GM23338 (cell line): ENCODE data around the gene THSD7A. TPM values are rescaled to one million over a fixed set of nuclear protein-coding genes. Genes with fewer than 3 reads are reported as not detected.

ENCODE experiments used
- ATAC-seq: fragments of 200-7000 bp; cut with Tn5 transposase; 3 replicates; pipeline ENCODE4 v1.9.1; 2020
- DNase-seq: peaks from one replicate; pipeline ENCODE4 v3.0.0-alpha.2; 2015; ENCODE audit warnings: low spot score
- H2AFZ ChIP-seq: fragments of 200-600 bp; sonication (generic); 2 replicates; pipeline ENCODE4 v1.8.0; 2016; ENCODE audit warnings: antibody characterized with exemption, mild to moderate bottlenecking, moderate library complexity
- H3F3A ChIP-seq: fragments of 200-600 bp; sonication (generic); replicated peaks from 2 replicates; pipeline ENCODE4 v1.8.0; 2017; ENCODE audit warnings: antibody characterized with exemption, mixed run types, low read depth
- H3K27ac ChIP-seq: fragments of 200-600 bp; sonication (generic); 2 replicates; pipeline ENCODE4 v1.6.1; 2016; ENCODE audit warnings: low read depth
- H3K27me3 ChIP-seq: fragments of 200-600 bp; sonication (generic); 2 replicates; pipeline ENCODE4 v1.8.0; 2016; ENCODE audit warnings: mild to moderate bottlenecking, mixed run types, moderate library complexity; ENCODE audit not compliant: insufficient read depth
- H3K36me3 ChIP-seq: fragments of 200-600 bp; sonication (generic); 2 replicates; pipeline ENCODE4 v1.8.0; 2016; ENCODE audit warnings: mild to moderate bottlenecking; ENCODE audit not compliant: insufficient read depth
- H3K4me1 ChIP-seq: fragments of 200-600 bp; sonication (generic); 2 replicates; pipeline ENCODE4 v1.8.0; 2016; ENCODE audit warnings: mild to moderate bottlenecking, moderate library complexity; ENCODE audit not compliant: insufficient read depth
- H3K4me2 ChIP-seq: fragments of 200-600 bp; sonication (generic); 2 replicates; pipeline ENCODE4 v1.7.1; 2017; ENCODE audit warnings: mixed run types
- H3K4me3 ChIP-seq: fragments of 200-600 bp; sonication (generic); 2 replicates; pipeline ENCODE4 v1.6.1; 2016; ENCODE audit warnings: mixed run types
- H3K79me2 ChIP-seq: fragments of 200-600 bp; sonication (generic); replicated peaks from 2 replicates; pipeline ENCODE4 v1.8.0; 2017; ENCODE audit warnings: mild to moderate bottlenecking; ENCODE audit not compliant: insufficient read depth
- H3K9me2 ChIP-seq: fragments of 200-600 bp; sonication (generic); 2 replicates; pipeline ENCODE4 v1.8.0; 2017; ENCODE audit not compliant: insufficient read depth
- H4K20me1 ChIP-seq: fragments of 200-600 bp; sonication (generic); replicated peaks from 2 replicates; pipeline ENCODE4 v1.8.0; 2017; ENCODE audit warnings: mild to moderate bottlenecking; ENCODE audit not compliant: insufficient read depth
- H3K27ac Mint-ChIP-seq: 2 replicates; pipeline ENCODE4 v1.8.0; 2020; ENCODE audit warnings: inconsistent platforms, mild to moderate bottlenecking, moderate library complexity, mixed read lengths
- H3K27me3 Mint-ChIP-seq: 3 replicates; pipeline ENCODE4 v1.8.0; 2022; ENCODE audit warnings: low read depth, mild to moderate bottlenecking, moderate library complexity, mixed read lengths, inconsistent platforms; ENCODE audit not compliant: insufficient read depth, poor library complexity
- H3K36me3 Mint-ChIP-seq: 3 replicates; pipeline ENCODE4 v1.8.0; 2021; ENCODE audit warnings: low read depth, mild to moderate bottlenecking, inconsistent platforms, moderate library complexity, mixed read lengths
- H3K4me1 Mint-ChIP-seq: 3 replicates; pipeline ENCODE4 v1.8.0; 2020; ENCODE audit warnings: mild to moderate bottlenecking, inconsistent platforms, mixed read lengths
- H3K4me3 Mint-ChIP-seq: 3 replicates; pipeline ENCODE4 v1.8.0; 2021; ENCODE audit warnings: moderate library complexity, mild to moderate bottlenecking, inconsistent platforms, mixed read lengths
- H3K9me3 Mint-ChIP-seq: 3 replicates; pipeline ENCODE4 v1.8.0; 2020; ENCODE audit warnings: moderate library complexity, mild to moderate bottlenecking, inconsistent platforms, mixed read lengths
- EZH2 ChIP-seq: fragments of 200-600 bp; sonication (generic); IDR thresholded peaks from one replicate; pipeline ENCODE4 v1.8.0; 2017; ENCODE audit warnings: antibody characterized with exemption, mild to moderate bottlenecking, low read depth; ENCODE audit not compliant: unreplicated experiment
- JUNB ChIP-seq: IDR thresholded peaks from one replicate; pipeline ENCODE4 v1.6.1; 2016; ENCODE audit warnings: antibody characterized with exemption; ENCODE audit not compliant: unreplicated experiment
- NANOG ChIP-seq: IDR thresholded peaks from 2 replicates; pipeline ENCODE4 v1.6.1; 2016; ENCODE audit warnings: antibody characterized with exemption, borderline replicate concordance
- POLR2AphosphoS5 ChIP-seq: IDR thresholded peaks from 2 replicates; pipeline ENCODE4 v1.6.1; 2016; ENCODE audit warnings: antibody characterized with exemption, low read depth
- STAT1 ChIP-seq: IDR thresholded peaks from one replicate; pipeline ENCODE4 v1.6.1; 2016; ENCODE audit warnings: antibody characterized with exemption; ENCODE audit not compliant: unreplicated experiment
- ZNF114 ChIP-seq: fragments of 250-450 bp; sonication (Bioruptor Pico); IDR thresholded peaks from 2 replicates; pipeline ENCODE4 v1.5.0; 2020; ENCODE audit warnings: mild to moderate bottlenecking, moderate library complexity
- ZNF462 ChIP-seq: fragments of 250-450 bp; sonication (Bioruptor Pico); IDR thresholded peaks from 2 replicates; pipeline ENCODE4 v1.5.0; 2020; ENCODE audit warnings: mild to moderate bottlenecking, moderate library complexity
- polyA plus RNA-seq: library from polyadenylated mRNA; unstranded; fragments of >200 nt; fragmentation: Nextera tagmentation; extraction: Ambion mirVana; gene quantifications from 2 replicates; pipeline ENCODE4 v1.2.1, GENCODE V29; 2016
- total RNA-seq: library from RNA; depleted of rRNA; stranded (reverse); fragments of >200 nt; shearing (Covaris generic); gene quantifications from 2 replicates; pipeline ENCODE4 v1.2.3, GENCODE V29; 2014

The THSD7A gene
- total and polyA plus RNA-seq, 2 experiments from 2014 or later: 1.3 to 2.1 TPM

DNA sequence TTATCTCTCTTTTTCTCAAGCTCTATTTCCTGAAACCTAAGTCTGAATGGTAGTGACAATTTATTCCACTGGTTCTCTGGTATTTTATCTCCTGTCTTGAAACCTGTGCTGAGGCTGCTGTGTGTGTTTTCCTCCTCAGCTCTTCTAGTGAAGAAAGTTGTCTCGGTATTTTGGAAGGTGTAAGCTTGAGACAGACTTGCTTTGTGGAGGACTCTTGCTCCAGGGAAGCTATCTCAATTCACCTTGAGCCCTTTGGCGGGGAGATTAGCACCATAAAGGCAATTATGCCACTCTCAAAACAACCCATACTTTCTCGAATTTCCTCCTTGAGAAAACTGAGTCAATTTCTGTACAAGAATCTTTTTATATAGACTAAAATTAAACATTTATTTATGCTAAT is 141.6 kb downstream of the THSD7A start (continued):
- no peak for TF ChIP-seq ZNF462 (CRISPR knock-in tag)
- TF ChIP-seq STAT1: no peak
- TF ChIP-seq POLR2AphosphoS5: no peak
- no peak for TF ChIP-seq JUNB

- Mint-ChIP-seq H3K9me3 (peaks cover 8% of the 10 kb centered on the region), H3K27ac (no peak overlapping the region), H3K27me3 (no peaks in the 10 kb centered on the region), H3K4me3 (no peak overlapping the region), H3K36me3 (peaks cover 1% of the 10 kb centered on the region; the same call in 2 of the 3 replicates), H3K4me1 (peaks cover 5% of the 10 kb centered on the region)
- Histone ChIP-seq H3K79me2 (no peaks in the 10 kb centered on the region), H3K27ac (no peak overlapping the region), H3F3A (no peaks in the 10 kb centered on the region), H3K4me3 (no peak overlapping the region), H3K36me3 (no peaks in the 10 kb centered on the region), H3K4me2 (no peak overlapping the region), H3K9me2 (no peaks in the 10 kb centered on the region), H2AFZ (no peak overlapping the region), H3K27me3 (no peaks in the 10 kb centered on the region), H3K4me1 (0 out of 2 replicates have a peak, but pooled peaks cover 5% of the 10 kb centered on the region), H4K20me1 (no peaks in the 10 kb centered on the region)
- no peak for TF ChIP-seq POLR2AphosphoS5
- no peak for TF ChIP-seq STAT1
- no peak for TF ChIP-seq EZH2
- no peak for TF ChIP-seq ZNF114 (CRISPR knock-in tag)
- TF ChIP-seq JUNB: no peak
- TF ChIP-seq NANOG: no peak
- ATAC-seq (no peak), DNase-seq (no peak)
These were observed 142.9 kb downstream of the THSD7A start for GRCh38 chr7:11689096-11689495.
